Measurements from ENCODE around the gene CREBZF. TPM values are rescaled to one million over a fixed set of nuclear protein-coding genes. Genes with fewer than 3 reads are reported as not detected.

CREBZF gene
- total and polyA plus RNA-seq, 8 donors, result 30.2 to 137 (median 119) TPM

GRCh38 chr11:85628771-85629341 is 36.1 kb downstream of the CREBZF start:
- no peak for DNase-seq
- TF ChIP-seq, protein P1, sequence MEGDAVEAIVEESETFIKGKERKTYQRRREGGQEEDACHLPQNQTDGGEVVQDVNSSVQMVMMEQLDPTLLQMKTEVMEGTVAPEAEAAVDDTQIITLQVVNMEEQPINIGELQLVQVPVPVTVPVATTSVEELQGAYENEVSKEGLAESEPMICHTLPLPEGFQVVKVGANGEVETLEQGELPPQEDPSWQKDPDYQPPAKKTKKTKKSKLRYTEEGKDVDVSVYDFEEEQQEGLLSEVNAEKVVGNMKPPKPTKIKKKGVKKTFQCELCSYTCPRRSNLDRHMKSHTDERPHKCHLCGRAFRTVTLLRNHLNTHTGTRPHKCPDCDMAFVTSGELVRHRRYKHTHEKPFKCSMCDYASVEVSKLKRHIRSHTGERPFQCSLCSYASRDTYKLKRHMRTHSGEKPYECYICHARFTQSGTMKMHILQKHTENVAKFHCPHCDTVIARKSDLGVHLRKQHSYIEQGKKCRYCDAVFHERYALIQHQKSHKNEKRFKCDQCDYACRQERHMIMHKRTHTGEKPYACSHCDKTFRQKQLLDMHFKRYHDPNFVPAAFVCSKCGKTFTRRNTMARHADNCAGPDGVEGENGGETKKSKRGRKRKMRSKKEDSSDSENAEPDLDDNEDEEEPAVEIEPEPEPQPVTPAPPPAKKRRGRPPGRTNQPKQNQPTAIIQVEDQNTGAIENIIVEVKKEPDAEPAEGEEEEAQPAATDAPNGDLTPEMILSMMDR (IDR thresholded peaks at IDR 0.05), result no peak
- H3K27ac ChIP-seq, result peak overlapping the region; percentile 90 to 95
- H3K9me3 ChIP-seq, result no peaks in the 10 kb centered on the region
- ATAC-seq, result peak; percentile 4
- intact Hi-C loops (cut with DNase I), result no loop called here
- peak overlapping the region; percentile 58 to 67 for H3K4me3 ChIP-seq
- no peaks in the 10 kb centered on the region for H3K27me3 ChIP-seq
- peaks cover 12 to 34% of the 10 kb centered on the region in 2 donors for H3K4me1 ChIP-seq
- peaks cover 0 to 16% of the 10 kb centered on the region in 2 donors for H3K36me3 ChIP-seq

GRCh38 chr11:85627998-85628770 is 36.7 kb downstream of the CREBZF start, which contains the start of gene TMEM126B:
TMEM126B (plus strand) TSS chr11:85628593; CDS start chr11:85628608, 15 bp downstream.
- H3K27ac ChIP-seq, result peak within 1 kb of the TSS; percentile 90 to 95
- H3K4me3 ChIP-seq, result peak within 1 kb of the TSS; percentile 58 to 67
- peaks cover 0 to 14% of the 10 kb centered on the region in 2 donors for H3K36me3 ChIP-seq
- no peaks in the 10 kb centered on the region for H3K27me3 ChIP-seq
- intact Hi-C loops (cut with DNase I), result no loop called here
- DNase-seq (peak; percentile 94 to 98 (median 98)), ATAC-seq (peak; percentile 98)
- no peaks in the 10 kb centered on the region for H3K9me3 ChIP-seq
- H3K4me1 ChIP-seq, result peaks cover 12 to 34% of the 10 kb centered on the region in 2 donors
- TF ChIP-seq, protein P1 (IDR thresholded peaks at IDR 0.05), result no peak

DNA sequence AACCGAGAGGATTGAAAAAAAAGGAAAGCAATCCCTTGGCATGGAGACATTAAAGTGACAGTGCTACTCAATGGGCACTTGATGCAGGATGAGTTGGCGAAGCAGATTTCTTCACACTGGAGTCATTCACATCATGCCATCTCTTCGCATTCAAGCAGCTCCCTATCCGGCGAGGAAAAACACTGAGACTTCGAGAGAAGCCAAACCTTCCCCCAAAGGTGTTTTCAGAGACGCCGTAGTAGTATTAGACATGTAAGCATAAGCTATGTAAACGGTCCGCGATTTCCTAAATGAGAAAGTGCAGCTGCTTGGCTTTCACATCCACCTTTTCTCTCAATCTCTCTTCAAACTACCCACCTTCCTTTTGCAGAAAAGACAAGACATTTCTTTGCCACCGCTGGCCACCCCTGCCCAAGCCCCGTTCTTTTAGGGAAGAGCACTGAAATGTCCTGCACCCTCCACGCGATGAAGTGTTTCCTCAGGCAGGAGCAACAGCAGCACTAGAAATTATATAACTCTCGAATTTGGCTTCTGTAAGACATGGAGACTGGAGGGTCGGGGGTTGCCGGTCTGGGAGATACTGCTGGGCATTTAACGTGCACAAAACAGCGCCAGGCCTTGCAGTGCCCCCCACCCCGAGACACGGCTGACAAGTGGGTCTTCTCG is 37.5 kb downstream of the CREBZF start, which contains the start of gene DLG2:
TSS of gene DLG2 (minus strand) at position 13 of the 666 bp plus-strand sequence.
- H3K4me1 ChIP-seq, result peaks cover 12 to 34% of the 10 kb centered on the region in 2 donors
- H3K27me3 ChIP-seq, result no peaks in the 10 kb centered on the region
- ATAC-seq (peak; percentile 24), DNase-seq (peak in 2 of 4 donors; percentile 32 to 42)
- H3K36me3 ChIP-seq, result peaks cover 0 to 14% of the 10 kb centered on the region in 2 donors
- TF ChIP-seq, protein P1 (IDR thresholded peaks at IDR 0.05), result no peak
- H3K4me3 ChIP-seq, result peak within 1 kb of the TSS; percentile 58 to 67
- H3K9me3 ChIP-seq, result no peaks in the 10 kb centered on the region
- intact Hi-C loops (cut with DNase I), result no loop called here
- H3K27ac ChIP-seq, result peak within 1 kb of the TSS; percentile 90 to 95

- TF ChIP-seq, protein P1 (IDR thresholded peaks at IDR 0.05), result no peak
- intact Hi-C loops (cut with DNase I), result no loop called here
- H3K4me3 ChIP-seq, result peak overlapping the region; percentile 58 to 67
These were observed 38.4 kb downstream of the CREBZF start for GRCh38 chr11:85626496-85626895.

More at GRCh38 chr11:85626496-85626895, 38.4 kb downstream of the CREBZF start:
- Histone ChIP-seq H3K9me3 (no peaks in the 10 kb centered on the region), H3K36me3 (peaks cover 0 to 10% of the 10 kb centered on the region in 2 donors), H3K27ac (peak overlapping the region; percentile 90 to 95), H3K27me3 (no peaks in the 10 kb centered on the region), H3K4me1 (peaks cover 12 to 34% of the 10 kb centered on the region in 2 donors)
- ATAC-seq (no peak), DNase-seq (peak in 1 of 4 donors; percentile 33)
